ENCODE results near the gene CENPP.

The CENPP gene

DNA sequence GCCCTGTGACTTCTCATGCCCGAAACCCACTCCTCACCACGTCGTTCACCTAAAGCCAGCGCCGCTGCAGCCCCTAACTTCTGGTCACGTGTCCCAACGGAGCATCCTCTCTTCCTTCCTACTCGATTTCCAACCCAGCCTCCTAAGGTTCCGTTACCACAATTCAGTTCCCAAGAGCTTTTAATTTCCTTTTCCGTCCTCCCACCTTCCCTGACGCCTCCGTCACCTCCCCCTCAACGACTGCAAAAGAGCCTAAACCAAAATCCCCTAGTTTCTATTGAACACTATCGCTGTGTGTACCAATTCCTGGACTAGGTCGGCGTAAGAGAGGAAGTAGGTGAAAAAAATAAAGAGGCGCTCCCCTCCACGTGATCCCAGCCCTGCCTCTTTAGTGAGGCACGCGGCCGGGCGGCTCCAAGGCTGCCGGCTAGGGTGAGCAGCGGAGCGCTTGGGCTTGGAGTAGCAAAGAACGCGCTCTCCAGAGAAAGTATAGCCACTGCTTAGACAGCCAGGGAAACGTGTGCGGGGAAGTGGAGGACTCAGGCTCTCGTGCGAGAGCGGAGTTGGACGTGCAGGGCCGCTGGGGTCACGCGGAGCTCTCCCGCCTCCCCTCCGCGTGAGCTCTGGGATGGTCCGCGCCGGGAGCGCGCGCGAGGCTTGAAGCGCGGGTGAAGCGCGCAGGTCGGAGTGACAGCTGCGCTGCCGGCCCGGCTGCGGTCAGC, at the start of gene CENPP, which contains the start of gene NOL8:
Gene CENPP (plus strand): TSS at position 685 of the 722 bp plus-strand sequence.
Gene NOL8 (minus strand): TSS at position 82 of the 722 bp plus-strand sequence. CDS start 1,189 bp downstream, outside the sequence.
- TF ChIP-seq SUZ12 (IDR thresholded peaks at IDR 0.05; ENCODE audit: extremely low read depth, insufficient read depth, insufficient read length), result no peak
- TF ChIP-seq YY1 (IDR thresholded peaks at IDR 0.05; ENCODE audit: insufficient read depth, insufficient read length), result no peak
- no peak for TF ChIP-seq ZNF274 (IDR thresholded peaks at IDR 0.05; ENCODE audit: low read depth, low read length)
- Histone ChIP-seq H3K4me1 (ENCODE audit: insufficient read depth, insufficient read length) (no peaks in the 10 kb centered on the region), H3K4me3 (ENCODE audit: insufficient read length, low read depth) (peak within 1 kb of the TSS; percentile 93)

DNA sequence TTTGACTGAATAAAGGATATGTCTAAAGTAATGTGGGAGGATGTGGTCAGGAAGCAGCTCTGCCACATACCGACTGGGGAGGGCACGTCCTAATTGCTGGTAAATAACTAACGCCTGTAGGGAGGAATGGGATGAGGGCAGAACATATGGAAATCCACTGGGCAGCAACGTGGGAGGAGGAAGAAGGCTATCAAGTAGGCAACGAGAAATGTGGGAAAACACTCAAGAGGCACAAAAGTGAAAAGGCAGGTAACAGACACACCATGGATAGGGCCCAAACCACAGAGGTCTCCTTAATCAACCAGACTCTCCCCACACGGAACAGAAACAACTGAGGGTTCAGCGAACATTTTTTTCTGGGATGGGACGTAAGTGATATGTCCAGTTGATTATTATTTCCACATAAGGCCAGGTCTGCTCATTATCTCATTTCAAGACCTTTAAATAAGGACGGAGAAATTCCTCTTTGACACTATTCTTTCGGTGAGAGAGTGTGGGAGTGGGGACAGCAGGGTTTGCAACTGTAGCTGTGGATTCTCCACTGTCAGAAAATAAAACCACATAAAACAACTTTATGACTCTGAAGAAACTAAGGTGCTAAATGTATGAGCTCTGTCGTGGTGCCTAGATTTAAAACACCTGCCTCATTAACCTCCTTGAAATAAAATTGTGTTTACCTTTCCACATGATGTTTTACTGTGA, 49.3 kb upstream of the CENPP start:
- no peaks in the 10 kb centered on the region for H3K27me3 ChIP-seq (ENCODE audit: insufficient read depth, insufficient read length)
- no peak for TF ChIP-seq YY1 (IDR thresholded peaks at IDR 0.05; ENCODE audit: insufficient read depth, insufficient read length)
- TF ChIP-seq ZNF274 (IDR thresholded peaks at IDR 0.05; ENCODE audit: low read depth, low read length), result no peak
- no peak for TF ChIP-seq SUZ12 (IDR thresholded peaks at IDR 0.05; ENCODE audit: extremely low read depth, insufficient read depth, insufficient read length)
- no peaks in the 10 kb centered on the region for H3K9me3 ChIP-seq (ENCODE audit: insufficient read depth, low read length)
- H3K4me1 ChIP-seq (ENCODE audit: insufficient read depth, insufficient read length), result no peaks in the 10 kb centered on the region
- H3K9ac ChIP-seq (ENCODE audit: insufficient read length, low read depth), result no peak overlapping the region
- H3K36me3 ChIP-seq (ENCODE audit: insufficient read depth, insufficient read length, low read length), result peaks cover 97% of the 10 kb centered on the region
- no peak overlapping the region for H3K4me3 ChIP-seq (ENCODE audit: insufficient read length, low read depth)
- no peak for DNase-seq (ENCODE audit: low read depth, low spot score)

More for the DNA sequence above, at the start of gene CENPP, which contains the start of gene NOL8:
- peak; percentile 71 for DNase-seq (ENCODE audit: low read depth, low spot score)
- no peaks in the 10 kb centered on the region for H3K27me3 ChIP-seq (ENCODE audit: insufficient read depth, insufficient read length)
- peak within 1 kb of the TSS; percentile 96 for H3K9ac ChIP-seq (ENCODE audit: insufficient read length, low read depth)
- no peaks in the 10 kb centered on the region for H3K9me3 ChIP-seq (ENCODE audit: insufficient read depth, low read length)
- H3K36me3 ChIP-seq (ENCODE audit: insufficient read depth, insufficient read length, low read length), result peaks cover 36% of the 10 kb centered on the region

DNA sequence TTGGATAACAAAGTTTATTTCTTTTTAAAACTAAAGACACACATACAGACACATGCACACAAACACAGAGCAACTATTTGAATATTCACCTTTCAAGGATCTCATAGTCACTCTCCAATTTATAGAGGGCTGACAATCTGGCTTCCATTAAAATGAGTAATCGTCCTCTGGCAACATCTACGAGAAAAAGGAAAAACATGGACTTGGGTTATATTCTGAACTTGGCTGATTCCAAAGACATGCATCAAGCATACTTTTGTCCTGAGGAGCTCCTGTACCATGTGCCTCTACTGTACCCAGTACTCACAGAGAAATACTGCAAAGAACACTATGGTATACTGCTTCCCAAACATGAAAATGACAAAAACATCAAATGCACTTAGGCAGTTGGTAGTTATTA, 47.6 kb upstream of the CENPP start:
- Histone ChIP-seq H3K36me3 (ENCODE audit: insufficient read depth, insufficient read length, low read length) (peaks cover 95% of the 10 kb centered on the region), H3K4me3 (ENCODE audit: insufficient read length, low read depth) (no peak overlapping the region), H3K27me3 (ENCODE audit: insufficient read depth, insufficient read length) (no peaks in the 10 kb centered on the region), H3K9ac (ENCODE audit: insufficient read length, low read depth) (no peak overlapping the region), H3K9me3 (ENCODE audit: insufficient read depth, low read length) (no peaks in the 10 kb centered on the region), H3K4me1 (ENCODE audit: insufficient read depth, insufficient read length) (no peaks in the 10 kb centered on the region)
- DNase-seq (ENCODE audit: low read depth, low spot score), result no peak
- TF ChIP-seq YY1 (IDR thresholded peaks at IDR 0.05; ENCODE audit: insufficient read depth, insufficient read length) (no peak), SUZ12 (IDR thresholded peaks at IDR 0.05; ENCODE audit: extremely low read depth, insufficient read depth, insufficient read length) (no peak), ZNF274 (IDR thresholded peaks at IDR 0.05; ENCODE audit: low read depth, low read length) (no peak)

DNA sequence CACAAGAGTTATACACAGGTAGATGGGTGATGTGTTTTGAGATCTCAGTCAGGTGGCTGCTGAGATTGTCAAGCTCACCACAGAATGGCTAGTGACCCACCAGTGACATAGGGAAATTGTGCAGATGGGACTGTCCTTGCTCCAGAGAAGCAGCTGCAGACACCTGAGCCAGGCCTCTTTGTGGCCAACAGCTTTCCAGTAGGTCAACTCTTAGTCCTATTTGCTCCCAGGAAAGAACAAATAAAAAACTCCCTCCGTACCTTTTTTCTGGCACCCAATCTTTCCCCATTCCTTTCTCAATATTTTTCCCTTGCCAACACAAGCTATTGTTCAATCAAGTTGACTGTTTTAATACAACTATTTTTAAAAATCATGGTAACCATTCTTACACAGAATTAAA, 46.5 kb upstream of the CENPP start:
- Histone ChIP-seq H3K9me3 (ENCODE audit: insufficient read depth, low read length) (no peaks in the 10 kb centered on the region), H3K27me3 (ENCODE audit: insufficient read depth, insufficient read length) (no peaks in the 10 kb centered on the region), H3K9ac (ENCODE audit: insufficient read length, low read depth) (no peak overlapping the region), H3K4me3 (ENCODE audit: insufficient read length, low read depth) (no peak overlapping the region), H3K36me3 (ENCODE audit: insufficient read depth, insufficient read length, low read length) (peaks cover 94% of the 10 kb centered on the region), H3K4me1 (ENCODE audit: insufficient read depth, insufficient read length) (no peaks in the 10 kb centered on the region)
- TF ChIP-seq SUZ12 (IDR thresholded peaks at IDR 0.05; ENCODE audit: extremely low read depth, insufficient read depth, insufficient read length) (no peak), YY1 (IDR thresholded peaks at IDR 0.05; ENCODE audit: insufficient read depth, insufficient read length) (no peak), ZNF274 (IDR thresholded peaks at IDR 0.05; ENCODE audit: low read depth, low read length) (no peak)
- DNase-seq (ENCODE audit: low read depth, low spot score), result no peak

DNA sequence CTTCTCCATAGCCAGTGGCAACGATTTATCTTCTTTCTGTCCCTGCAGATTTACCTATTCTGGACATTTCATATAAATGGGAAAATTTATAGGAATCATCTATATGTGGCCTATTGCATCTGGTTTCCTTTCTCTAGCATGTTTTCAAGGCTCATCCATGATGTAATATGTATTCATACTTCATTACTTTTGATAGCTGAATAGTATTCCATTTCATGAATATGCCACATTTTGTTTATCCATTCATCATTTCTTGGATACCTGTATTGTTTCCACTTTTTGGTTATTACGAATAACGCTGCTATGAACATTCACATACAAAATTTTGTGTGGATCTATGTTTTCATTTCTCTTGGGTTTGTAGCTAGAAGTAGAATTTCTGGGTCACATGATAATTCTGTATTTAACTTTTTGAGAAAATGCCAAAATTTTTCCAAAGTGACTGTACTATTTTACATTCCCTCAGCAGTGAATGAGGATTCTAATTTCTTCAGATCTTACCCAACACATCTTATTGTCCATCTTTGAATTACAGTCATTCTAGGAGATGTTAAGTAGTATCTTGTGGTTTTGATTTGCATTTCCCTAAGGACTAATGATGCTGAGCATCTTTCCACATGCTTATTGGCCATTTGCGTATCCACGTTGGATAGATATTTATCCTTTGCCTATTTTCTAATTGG, 35.9 kb upstream of the CENPP start:
- DNase-seq (ENCODE audit: low read depth, low spot score), result no peak
- no peak for TF ChIP-seq ZNF274 (IDR thresholded peaks at IDR 0.05; ENCODE audit: low read depth, low read length)
- TF ChIP-seq SUZ12 (IDR thresholded peaks at IDR 0.05; ENCODE audit: extremely low read depth, insufficient read depth, insufficient read length), result no peak
- no peak for TF ChIP-seq YY1 (IDR thresholded peaks at IDR 0.05; ENCODE audit: insufficient read depth, insufficient read length)
- no peaks in the 10 kb centered on the region for H3K4me1 ChIP-seq (ENCODE audit: insufficient read depth, insufficient read length)
- no peak overlapping the region for H3K9ac ChIP-seq (ENCODE audit: insufficient read length, low read depth)
- H3K4me3 ChIP-seq (ENCODE audit: insufficient read length, low read depth), result no peak overlapping the region
- H3K27me3 ChIP-seq (ENCODE audit: insufficient read depth, insufficient read length), result no peaks in the 10 kb centered on the region
- peaks cover 70% of the 10 kb centered on the region for H3K36me3 ChIP-seq (ENCODE audit: insufficient read depth, insufficient read length, low read length)
- H3K9me3 ChIP-seq (ENCODE audit: insufficient read depth, low read length), result no peaks in the 10 kb centered on the region

DNA sequence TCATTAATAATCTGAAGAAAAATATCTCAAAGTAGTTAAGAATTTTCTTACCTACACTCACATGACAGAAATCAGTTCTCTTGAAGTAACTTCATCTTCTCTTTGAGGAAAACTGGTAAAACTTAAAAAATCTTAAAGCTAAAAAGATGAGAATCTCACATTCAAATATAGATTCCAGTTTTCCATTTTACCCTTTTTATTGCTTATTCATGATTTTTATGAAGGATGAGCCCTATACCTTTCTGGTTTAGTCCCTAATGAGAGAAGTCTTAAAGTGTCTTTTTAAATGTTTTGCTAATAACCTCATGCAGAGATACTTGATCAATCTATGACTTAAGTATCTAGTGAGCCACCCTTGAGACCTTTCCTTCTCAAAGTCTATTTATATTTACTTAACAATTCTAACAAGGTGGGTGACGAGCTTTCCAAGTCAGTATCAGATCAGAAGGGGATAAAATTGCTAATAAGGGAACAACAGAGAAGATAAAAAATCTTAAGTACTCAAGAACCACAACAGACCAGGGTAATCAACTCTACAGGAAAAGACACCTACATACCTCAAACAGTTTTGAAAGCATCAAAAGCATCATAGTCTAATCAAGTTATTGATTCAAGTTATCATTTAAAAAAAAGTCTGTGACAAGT, 34.8 kb upstream of the CENPP start:
- Histone ChIP-seq H3K4me1 (ENCODE audit: insufficient read depth, insufficient read length) (no peaks in the 10 kb centered on the region), H3K36me3 (ENCODE audit: insufficient read depth, insufficient read length, low read length) (peaks cover 62% of the 10 kb centered on the region), H3K4me3 (ENCODE audit: insufficient read length, low read depth) (no peak overlapping the region), H3K9me3 (ENCODE audit: insufficient read depth, low read length) (no peaks in the 10 kb centered on the region), H3K9ac (ENCODE audit: insufficient read length, low read depth) (no peak overlapping the region), H3K27me3 (ENCODE audit: insufficient read depth, insufficient read length) (no peaks in the 10 kb centered on the region)
- no peak for DNase-seq (ENCODE audit: low read depth, low spot score)
- TF ChIP-seq SUZ12 (IDR thresholded peaks at IDR 0.05; ENCODE audit: extremely low read depth, insufficient read depth, insufficient read length), result no peak
- TF ChIP-seq ZNF274 (IDR thresholded peaks at IDR 0.05; ENCODE audit: low read depth, low read length), result no peak
- no peak for TF ChIP-seq YY1 (IDR thresholded peaks at IDR 0.05; ENCODE audit: insufficient read depth, insufficient read length)
